HG03108 (cell line): Measurements from ENCODE around the gene FAM53B.

Experiments used
- ATAC-seq: cut with Tn5 transposase; IDR thresholded peaks from one replicate; pipeline ENCODE4 v1.9.1; 2021; ENCODE audit warnings: moderate library complexity; ENCODE audit not compliant: unreplicated experiment

Gene FAM53B

DNA sequence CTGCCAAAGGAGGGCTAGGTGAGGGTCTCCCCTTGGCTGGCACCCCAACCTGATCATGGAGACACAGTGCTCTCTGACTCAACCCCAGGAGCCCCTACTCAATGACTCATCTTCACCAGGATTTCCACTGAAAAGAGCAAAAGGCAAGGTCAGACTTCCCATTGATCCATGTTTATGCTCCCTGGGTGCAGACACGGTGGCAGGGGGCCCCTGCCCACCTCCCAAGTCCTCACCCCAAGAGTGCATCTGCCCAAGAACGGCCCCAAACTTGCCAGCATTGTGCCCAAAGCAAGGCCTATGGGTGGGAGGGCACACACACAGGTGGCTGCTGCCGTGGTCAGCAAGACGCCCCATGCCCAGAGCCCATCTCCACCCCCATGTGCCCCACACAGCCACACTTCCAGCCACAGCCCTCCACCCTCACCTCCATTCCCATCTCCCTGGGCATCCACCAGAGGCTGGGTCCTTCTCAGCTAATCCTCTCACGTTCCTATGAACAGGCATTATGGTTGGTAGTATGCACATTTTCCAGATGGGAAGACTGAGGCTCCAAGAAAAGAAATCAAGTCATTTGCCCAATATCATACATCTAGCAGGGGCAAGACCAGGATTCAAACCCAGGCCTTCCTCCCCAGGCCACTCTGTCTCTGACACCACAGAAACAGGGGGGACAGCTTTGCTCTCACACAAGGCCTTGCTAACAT is 31.3 kb downstream of the FAM53B start:
- ATAC-seq, result no peak

DNA sequence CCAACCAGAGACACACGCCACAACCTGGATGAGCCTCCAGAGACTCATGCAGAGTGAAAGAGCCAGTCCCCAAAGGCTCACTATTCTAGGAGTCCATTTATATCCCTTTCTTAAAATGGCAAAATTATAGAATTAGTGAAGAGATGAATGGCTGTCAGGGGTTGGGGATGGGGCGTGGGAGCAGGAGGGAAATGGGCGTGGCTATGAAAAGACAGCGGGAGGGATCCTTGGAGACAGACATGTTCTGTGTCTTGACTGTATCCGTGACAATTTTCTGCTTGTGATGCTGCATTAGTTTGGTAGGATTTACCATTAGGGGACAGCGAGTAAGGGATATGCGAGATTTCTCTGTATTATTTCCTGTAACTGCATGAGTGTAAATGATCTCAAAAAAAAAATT is 33.0 kb downstream of the FAM53B start:
- no peak for ATAC-seq

GRCh38 chr10:124710266-124710881 is 33.8 kb downstream of the FAM53B start:
- ATAC-seq, result no peak

DNA sequence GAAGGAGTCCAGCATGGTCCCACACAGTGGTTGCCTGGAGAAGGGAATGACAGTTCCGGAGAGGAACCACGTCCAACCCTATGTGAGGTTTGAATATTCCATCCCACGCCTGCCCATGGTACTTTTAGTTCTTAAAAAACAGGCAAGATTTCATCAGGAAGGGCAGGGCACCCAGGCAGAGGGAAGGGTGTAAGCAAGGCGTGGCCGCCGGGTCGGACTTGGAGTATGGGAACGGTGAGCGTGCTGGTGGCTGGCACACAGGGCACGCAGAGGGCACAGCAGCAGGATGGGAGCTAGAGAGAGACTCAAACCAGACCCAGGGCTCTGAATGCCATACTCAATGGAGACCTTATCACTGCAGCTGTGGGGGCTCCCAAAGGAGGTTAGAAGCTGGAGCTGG is 34.3 kb downstream of the FAM53B start:
- no peak for ATAC-seq

- no peak for ATAC-seq
Measured at GRCh38 chr10:124708922-124709520, 35.2 kb downstream of the FAM53B start.

- ATAC-seq, result no peak
Measured at GRCh38 chr10:124708246-124708779, 35.9 kb downstream of the FAM53B start.

DNA sequence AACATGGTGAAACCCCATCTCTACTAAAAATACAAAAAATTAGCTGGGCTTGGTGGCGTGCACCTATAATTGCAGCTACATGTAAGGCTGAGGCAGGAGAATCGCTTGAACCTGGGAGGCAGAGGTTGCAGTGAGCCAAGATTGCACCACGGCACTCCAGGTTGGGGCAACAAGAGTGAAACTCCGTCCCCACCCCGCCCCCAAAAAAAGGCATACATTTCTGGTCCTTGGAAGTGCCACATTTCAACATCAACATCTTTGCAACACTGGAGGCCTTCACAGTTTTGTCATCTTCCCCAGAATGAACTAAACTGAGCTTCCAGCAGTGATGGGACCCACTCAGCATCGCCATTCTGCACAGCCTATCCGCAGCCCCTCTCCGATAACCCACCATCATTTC is 36.6 kb downstream of the FAM53B start:
- no peak for ATAC-seq

DNA sequence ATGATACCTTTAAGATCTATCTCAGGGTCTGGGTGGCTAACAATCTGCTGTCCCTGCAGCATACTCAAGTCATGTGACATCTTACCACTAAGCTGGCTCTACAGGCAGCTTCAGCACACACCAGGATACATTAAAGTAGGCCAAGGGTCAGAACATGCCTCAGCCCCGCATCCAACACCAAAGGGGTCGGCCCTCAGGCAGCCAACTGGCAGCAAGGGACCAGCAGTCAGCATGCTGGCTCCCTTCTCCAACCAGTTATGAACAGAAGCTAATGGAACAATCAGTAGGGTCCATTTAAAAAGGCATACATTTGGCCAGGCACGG is 37.1 kb downstream of the FAM53B start:
- ATAC-seq, result no peak

DNA sequence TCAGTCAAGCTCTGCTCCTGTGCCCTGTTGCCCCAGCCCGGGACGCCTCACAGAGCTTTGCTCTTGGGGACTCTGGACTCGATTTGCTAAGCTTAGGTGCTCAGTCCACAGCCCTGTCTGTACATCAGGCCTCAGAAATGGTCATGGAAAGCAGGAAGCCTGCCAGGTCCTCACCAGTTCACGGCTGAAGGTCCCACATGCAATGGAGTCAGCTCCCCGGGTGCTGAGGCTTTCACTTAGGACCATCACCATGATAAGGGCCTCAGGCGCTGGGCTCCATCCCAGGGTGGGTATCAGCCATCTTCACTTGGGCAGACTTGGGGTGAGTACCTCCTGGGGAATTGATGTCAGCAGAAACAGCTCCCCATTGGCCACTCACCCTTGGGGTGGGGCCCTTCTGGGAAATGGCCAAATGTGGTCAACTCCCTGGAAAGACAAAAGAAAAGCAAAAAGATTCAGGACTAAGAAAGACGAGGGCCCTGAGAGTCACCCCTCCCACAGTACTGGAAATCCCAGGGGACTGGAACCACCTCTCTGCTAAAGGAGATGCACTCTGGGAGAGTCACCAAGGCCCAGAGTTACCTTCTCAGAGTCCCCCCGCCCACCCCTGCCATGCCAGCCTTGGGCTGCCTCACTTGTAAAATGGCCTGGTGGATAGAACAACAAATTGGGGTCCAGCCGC is 37.6 kb downstream of the FAM53B start:
- no peak for ATAC-seq

- no peak for ATAC-seq
Measured at GRCh38 chr10:124705817-124706461, 38.2 kb downstream of the FAM53B start.

DNA sequence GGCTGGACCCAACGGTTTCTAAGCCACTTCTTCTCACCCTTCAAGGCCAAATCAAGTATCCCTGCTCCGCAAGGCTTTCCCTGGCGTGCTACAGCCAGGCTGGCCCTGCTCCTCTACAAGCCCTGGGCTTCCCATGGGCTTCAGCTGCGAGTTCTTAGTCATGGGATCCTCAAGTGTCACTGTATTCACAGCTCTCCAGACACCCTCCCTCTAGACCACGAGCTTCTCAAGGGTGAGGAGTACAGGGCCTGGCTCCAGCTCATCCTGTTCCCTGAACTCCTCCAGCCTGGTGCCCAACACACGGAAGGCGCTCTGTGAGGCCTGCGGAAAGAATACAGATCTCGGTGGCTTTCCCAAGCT is 38.8 kb downstream of the FAM53B start:
- ATAC-seq, result no peak

DNA sequence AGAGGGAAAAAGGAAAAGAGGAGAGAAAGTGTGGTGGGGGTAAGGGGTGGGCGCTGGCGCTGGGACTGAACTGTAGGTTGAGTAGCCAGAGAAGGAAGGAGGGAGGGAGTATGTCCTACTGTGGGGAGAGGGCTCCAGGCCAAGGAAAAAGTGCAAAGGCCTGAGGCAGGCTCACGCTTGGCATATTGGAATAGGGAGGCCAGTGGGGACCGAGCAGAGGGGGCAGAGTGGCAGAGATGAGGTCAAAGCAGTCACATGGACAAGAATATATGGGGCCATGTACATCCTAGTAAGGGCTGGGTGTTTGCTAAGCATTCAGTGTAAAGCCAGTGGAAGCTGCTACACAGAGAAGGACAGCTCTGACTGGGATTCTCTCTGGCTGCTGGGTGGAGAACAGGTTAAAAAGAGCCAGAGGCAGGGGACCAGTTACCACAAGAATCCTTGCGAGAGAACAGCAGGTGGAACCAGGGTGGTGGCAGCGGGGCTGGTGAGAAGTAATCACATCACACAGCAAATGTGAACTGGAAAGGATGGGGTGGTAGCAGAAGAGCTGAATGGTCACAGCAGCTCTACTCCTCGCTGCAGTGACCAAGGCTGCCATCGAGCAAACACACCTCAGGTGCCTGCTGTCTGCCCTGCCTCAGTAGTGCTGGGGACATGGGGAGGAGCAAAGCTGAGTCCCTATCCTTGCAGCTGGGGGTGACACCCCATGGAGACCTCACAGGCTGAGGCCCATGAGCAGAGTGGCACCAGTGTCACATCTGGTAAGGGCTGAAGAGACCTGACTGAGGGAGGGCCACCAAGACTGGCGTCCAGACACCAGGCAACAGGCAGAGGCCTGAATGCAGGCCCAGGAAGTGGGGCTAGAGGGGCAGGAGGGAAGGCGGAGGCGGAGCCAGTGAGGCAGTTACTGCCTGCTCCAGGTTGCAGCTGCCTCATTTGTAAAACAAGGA is 39.5 kb downstream of the FAM53B start:
- no peak for ATAC-seq

GRCh38 chr10:124703778-124704427 is 40.3 kb downstream of the FAM53B start:
- ATAC-seq, result no peak

DNA sequence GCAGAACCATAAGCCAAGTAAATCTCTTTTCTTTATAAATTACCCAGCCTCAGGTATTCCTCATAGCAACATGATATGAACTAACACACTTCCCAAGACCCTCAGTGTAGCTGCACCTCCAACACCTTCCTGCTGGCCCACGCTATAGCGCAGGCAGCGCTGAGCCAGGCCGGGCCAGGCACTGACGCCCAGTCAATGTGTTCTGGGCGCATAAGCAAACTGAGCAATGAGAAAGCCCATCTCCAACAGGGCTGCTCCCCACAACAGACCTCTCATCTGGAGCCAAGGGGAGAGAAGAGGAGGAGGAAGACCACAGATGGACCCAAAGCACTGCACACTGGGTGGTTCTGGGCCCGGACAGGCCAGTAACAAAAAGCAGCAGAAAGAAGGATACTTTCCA is 40.8 kb downstream of the FAM53B start:
- no peak for ATAC-seq

DNA sequence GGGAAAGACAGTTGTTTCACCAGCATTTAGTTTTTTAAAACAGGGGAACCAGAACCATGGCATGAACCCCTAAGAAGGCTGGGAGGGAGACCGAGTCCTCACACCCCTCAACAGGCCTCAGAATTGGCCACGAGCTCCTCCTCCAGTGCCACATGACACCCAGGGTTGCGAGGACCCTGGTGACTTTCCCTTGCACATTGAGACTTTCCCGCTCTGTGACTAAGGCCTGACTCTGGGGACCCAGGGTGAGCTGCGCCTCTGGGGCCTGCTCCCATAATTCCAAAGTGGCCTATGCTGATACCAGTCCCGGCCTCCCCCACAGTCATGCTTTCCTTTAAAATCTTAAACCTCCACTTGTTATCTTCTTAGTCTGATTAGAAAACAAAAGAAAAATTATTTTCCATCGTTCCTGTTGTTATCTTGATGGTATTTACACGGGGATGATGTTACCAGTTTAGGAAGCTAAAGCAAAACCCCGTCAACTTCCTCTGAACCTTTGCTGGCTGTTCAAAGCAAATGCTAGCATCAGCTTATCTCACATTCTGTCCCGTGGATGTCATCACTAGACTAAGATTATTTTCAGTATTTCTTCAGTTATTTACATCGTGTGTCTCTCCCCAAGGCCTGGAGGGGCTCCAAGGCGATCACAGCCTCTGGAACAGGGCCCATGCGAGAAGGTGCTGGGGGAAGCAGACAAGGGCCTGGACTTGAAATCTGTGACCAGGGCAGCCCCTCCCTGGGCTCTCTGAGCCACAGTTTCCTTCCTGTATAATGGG is 42.1 kb downstream of the FAM53B start:
- ATAC-seq, result no peak

DNA sequence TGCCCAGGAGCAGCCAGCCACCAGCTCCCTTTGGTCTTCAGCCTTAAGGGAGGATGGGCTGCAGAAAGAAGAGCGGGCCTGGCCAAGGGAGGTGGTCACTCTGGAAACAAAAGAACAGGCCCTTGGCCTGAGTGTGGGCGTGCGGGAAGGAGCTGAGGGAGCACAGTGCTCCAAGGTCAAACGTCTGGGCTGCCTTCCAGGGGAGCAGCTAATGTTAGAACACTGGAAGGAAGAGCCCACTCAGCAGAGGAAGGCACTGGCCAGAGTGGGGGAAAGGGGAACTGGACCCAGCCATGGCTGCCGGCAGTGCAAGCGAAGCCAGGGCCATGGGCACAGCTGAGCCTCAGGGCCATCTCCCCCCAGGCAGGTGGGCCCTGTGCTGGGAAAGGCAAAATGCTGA is 42.7 kb downstream of the FAM53B start:
- ATAC-seq, result no peak

DNA sequence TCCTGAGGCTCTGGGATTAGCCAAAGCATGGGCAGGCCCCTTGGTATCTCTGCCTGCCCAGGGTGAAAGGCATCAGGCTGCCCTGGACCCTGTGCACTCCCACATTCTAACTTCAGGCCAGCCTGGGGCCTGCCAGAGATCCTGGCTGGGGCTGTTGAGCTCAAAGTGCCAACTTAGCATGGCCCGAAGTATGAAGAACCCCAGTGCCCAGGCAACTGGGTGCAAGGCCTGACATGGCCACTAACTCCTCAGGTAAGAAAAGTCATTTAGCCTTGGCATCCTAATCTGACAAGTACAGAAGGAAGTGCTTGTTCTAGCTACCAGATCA is 43.2 kb downstream of the FAM53B start:
- ATAC-seq, result no peak

GRCh38 chr10:124700293-124701037 is 43.7 kb downstream of the FAM53B start:
- ATAC-seq, result no peak
